ENCODE data around the gene GEMIN4.

DNA sequence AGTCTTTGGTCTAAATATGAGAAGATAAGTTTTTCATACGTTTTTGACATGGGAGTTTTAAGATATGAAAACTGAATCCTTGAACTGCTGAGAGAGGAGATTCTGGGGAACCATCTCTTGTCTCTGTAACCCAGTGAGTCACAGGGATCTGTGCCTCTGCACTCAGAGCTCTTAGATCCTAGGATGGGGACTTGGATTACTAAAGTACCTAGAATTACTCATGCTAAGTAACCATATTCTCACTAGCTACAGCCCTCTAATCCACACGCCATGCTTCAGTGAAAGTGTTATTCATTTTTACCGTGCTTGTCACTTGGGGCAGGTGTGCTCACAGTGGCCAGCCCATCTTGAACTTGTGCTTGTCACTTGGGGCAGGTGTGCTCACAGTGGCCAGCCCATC is 32.1 kb upstream of the GEMIN4 start:
- TF ChIP-seq, protein P1, sequence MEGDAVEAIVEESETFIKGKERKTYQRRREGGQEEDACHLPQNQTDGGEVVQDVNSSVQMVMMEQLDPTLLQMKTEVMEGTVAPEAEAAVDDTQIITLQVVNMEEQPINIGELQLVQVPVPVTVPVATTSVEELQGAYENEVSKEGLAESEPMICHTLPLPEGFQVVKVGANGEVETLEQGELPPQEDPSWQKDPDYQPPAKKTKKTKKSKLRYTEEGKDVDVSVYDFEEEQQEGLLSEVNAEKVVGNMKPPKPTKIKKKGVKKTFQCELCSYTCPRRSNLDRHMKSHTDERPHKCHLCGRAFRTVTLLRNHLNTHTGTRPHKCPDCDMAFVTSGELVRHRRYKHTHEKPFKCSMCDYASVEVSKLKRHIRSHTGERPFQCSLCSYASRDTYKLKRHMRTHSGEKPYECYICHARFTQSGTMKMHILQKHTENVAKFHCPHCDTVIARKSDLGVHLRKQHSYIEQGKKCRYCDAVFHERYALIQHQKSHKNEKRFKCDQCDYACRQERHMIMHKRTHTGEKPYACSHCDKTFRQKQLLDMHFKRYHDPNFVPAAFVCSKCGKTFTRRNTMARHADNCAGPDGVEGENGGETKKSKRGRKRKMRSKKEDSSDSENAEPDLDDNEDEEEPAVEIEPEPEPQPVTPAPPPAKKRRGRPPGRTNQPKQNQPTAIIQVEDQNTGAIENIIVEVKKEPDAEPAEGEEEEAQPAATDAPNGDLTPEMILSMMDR (IDR thresholded peaks at IDR 0.05; ENCODE audit: low read depth, low read length, missing input control) = no peak
- TF ChIP-seq, protein P2, sequence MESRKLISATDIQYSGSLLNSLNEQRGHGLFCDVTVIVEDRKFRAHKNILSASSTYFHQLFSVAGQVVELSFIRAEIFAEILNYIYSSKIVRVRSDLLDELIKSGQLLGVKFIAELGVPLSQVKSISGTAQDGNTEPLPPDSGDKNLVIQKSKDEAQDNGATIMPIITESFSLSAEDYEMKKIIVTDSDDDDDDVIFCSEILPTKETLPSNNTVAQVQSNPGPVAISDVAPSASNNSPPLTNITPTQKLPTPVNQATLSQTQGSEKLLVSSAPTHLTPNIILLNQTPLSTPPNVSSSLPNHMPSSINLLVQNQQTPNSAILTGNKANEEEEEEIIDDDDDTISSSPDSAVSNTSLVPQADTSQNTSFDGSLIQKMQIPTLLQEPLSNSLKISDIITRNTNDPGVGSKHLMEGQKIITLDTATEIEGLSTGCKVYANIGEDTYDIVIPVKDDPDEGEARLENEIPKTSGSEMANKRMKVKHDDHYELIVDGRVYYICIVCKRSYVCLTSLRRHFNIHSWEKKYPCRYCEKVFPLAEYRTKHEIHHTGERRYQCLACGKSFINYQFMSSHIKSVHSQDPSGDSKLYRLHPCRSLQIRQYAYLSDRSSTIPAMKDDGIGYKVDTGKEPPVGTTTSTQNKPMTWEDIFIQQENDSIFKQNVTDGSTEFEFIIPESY (IDR thresholded peaks at IDR 0.05) = no peak
- no peak for TF ChIP-seq RAD21 (IDR thresholded peaks at IDR 0.05)
- TF ChIP-seq, protein P3, sequence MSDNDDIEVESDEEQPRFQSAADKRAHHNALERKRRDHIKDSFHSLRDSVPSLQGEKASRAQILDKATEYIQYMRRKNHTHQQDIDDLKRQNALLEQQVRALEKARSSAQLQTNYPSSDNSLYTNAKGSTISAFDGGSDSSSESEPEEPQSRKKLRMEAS (IDR thresholded peaks at IDR 0.05) = no peak
